ENCODE data around the gene ATP7B.
"Not testable (repeated sequence)": the region's sequence is repeated elsewhere in the genome, so short reads cannot be mapped to it uniquely, and the experiment has no call there.

Gene ATP7B

DNA sequence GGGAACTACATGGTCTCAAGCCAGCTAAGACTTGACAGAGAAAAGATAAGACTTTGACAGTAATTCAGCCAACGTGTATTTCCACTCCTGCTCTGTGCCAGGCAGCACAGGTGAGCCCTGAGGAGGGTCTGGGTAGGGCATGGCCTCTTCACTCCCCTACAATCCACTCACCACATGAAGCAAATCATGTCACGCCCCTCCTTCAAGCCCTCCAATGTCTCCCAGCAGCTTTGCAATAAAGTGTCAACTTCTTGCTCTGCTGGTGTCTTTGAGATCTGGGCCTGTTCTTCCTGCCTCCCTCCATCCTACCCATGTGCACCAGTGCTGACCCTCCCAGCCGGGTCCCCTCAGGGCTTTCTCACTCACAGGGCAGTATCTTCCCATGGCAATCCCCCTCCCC is 91.0 kb downstream of the ATP7B start:
- DNase-seq = no peak

GRCh38 chr13:51919531-51919930 is 91.7 kb downstream of the ATP7B start:
- DNase-seq = no peak

DNA sequence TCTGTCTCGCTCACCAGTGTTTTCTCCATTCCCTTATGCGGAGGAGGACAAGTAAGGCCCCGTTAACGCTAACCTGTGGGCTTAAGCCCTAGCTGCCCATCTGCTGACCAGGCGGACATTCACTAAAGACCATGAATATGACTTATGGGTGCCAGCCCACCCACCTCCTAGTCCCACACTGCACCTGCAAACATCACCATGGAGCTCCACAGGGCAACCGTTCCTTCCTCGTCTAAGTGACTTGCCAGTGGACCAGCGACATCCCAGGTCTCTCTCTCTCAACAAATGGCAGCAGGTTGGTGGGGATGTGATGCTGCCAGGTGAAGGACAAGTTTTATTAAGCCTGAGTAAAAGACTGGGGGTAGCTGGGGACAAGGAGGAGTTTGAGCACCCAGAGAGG is 94.3 kb downstream of the ATP7B start:
- DNase-seq = no peak

DNA sequence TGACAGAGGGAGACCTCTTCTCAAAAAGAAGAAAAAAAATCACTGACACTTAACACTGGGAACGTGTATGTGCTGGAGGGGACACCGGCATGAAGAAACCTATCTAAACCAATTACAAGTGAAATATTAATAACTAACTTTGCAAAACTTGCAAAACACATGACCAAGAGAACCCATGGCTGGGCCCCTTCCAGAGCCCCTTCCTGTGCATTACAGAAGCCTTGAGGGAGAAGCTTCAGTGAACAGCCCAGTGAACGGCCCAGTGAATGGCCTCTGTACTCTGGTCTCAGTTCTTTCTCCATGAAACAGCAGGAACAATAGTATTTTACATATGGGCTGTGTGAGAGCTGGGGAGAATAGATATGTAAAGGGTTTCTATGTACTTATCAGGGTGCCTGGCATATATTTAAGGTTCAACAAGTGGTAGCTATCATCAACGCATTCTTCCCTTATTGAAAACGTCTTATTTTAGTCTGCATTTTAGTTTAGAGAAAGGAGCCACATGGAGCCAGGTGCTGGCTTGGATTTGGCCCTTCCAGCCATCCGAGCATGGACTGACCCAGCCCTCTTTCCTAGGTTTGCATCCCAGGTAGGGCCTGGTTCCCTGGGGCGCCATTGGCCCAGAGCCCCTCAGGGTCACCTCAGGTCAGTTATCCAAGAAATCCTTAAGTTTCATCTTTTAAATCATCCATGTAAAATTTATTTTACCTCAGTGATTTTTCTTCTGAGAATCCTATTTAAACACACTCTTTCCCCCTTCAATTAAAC is 95.0 kb downstream of the ATP7B start:
- no peak for DNase-seq

- DNase-seq = no peak
Observed at GRCh38 chr13:51914137-51914493, 97.1 kb downstream of the ATP7B start.

DNA sequence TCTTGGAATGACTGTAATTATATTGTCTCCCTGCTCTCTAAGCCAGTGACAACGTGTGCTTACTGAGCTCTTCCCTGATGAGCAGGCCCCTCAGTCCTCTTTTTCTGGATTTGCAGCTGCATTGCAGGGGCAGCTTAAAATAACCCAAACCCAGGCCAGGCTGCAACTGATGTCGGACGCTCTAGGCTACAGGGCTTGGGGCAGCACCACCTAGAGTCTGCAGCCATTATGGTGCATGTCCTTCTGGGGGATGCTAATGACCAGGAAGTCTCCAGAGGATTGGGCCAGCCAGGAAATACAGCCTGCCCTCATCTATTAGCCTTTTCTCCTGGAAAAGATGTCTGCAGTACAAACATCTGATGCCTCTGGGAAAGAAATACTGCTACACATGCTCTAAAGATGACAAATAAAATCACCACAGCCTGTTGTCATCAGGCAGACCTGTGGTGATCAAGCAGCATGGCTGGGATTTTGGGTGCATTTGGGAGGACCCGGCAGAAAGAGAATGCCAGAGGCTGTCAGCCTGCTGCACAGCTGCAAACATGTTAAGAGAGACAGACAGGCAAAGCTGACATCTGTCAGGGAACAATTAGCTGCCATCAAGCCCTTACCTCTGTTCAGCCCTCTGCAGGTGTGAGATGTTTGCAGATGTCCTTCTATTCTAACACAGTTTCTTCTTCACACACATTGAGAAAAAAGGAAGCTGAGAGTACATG is 97.7 kb downstream of the ATP7B start:
- DNase-seq = no peak

GRCh38 chr13:51912511-51913225 is 98.6 kb downstream of the ATP7B start:
- no peak for DNase-seq

- no peak for DNase-seq
Observed at GRCh38 chr13:51912091-51912490, 99.2 kb downstream of the ATP7B start.

GRCh38 chr13:51910508-51910907 is 100.7 kb downstream of the ATP7B start:
- no peak for DNase-seq

DNA sequence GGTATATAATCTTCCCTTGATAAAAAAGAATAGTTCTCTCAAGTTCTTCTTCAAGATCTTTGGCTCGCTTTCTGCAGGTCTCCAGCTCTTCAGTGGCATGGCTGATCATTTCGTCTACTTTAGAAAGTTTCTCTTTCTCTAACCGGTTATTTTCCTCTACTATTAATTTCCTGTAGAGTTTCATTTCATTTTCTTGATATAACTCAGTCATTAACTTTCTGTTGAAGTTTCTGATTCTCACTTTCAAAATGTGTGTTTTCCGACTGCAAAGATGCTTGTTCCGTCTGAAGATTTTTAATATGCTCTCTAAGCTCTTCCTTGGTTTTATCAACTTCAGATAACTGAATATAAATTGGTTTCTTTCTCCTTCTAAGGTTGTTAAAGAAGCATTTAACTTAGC is 102.0 kb downstream of the ATP7B start:
- DNase-seq = not testable (repeated sequence)

DNA sequence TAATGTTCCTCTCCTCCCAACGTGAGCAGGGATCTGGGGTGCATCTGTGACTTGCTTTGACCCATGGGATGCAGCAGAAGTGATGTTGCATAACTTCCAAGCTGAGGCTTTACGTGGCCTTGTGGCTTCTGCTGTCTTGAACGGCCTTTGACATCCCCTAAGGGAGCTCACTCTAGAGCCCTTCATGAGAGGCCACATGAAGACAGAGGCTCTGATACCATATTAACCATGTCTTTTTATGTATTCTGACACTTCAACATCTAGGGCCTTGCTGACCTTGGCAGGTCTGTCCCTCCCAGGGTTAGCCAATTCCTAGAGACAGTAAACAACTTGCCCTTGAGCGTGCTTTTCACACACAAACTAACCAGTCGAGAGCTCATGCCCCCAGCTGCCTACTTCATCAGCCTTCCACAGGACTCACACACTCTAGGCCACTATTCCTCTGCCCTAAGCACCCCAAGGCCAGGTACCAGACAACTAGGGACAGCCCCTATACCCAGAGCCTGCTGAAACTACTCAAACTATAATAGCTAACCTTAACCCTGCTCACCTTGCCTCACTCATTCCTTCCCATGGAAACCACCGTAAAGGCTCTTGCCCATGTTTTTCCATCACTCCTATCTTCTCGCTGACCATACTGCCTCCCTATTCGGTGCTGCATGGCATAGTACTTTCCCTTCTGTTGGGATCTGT is 104.1 kb downstream of the ATP7B start:
- DNase-seq = no peak

DNA sequence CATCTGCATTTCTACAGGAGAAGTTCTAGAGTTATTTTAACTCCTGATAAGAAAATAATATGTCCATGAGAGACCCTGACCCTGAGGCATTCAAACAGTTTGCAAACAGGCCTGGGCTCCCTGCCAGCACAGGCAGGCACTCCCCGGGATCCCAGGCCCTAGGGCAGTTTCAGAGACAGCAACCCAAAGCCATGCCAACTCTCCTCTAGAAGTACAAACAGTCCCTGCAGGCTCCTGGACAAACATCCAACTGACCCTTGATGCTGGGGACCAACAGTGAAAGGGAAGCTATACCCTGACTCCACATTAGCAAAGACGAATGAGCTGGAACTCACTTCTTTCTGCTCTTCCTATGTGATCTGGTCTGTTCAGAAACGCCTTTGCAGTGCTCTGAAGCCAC is 104.7 kb downstream of the ATP7B start:
- no peak for DNase-seq

GRCh38 chr13:51905787-51906186 is 105.5 kb downstream of the ATP7B start:
- DNase-seq = no peak

- no peak for DNase-seq
Observed at GRCh38 chr13:51902776-51903175, 108.5 kb downstream of the ATP7B start.

- DNase-seq = no peak
Observed at GRCh38 chr13:51900471-51900870, 110.8 kb downstream of the ATP7B start.

DNA sequence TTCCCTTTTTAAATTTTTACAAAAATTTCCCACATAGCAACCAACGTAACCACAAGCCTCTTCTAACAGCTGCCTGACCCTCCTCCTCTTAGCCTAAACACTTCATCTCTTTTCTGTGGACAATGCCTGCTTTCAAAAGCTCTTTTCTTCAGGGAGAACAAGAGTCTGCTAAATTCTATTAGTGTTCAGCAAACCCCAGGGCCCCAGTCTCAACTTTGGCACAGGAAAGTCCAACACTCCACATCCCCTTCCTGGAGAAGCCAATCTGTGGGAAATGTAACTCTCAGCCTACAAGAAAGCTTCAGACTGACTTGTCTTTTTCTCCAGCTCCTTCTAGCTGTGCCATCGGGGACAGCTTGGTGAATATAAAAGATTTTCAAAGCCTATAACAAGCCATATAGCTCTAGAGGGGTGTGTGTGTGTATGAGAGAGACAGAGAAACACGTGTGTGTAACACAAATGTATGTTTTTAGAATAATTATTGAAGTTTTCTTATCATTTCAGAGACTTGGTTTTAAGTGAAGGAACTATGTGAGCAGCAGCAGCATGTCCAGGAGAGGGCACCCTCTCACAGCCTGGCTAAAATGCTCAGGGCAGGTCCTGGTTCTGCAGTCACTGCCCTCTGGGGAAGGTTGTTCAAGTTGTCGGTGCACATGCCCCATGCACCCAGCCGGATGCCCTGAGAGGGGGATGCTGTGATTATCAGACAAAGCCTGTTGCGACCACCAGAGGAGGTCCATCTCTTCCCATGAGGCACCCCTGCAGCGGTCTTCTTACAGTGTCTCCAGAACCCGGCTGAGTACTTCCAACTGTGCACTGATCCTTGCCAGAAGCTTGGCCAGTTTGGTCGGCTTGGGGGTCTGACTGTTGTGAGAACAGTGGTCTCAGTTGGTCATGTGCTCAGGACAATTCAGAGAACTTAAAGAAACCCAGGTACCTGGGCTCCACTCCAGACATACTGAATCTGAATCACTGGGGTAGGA is 115.1 kb downstream of the ATP7B start:
- peak; percentile 51 for DNase-seq

- no peak for DNase-seq
Observed at GRCh38 chr13:51894239-51894638, 117.0 kb downstream of the ATP7B start.

- no peak for DNase-seq
Observed at GRCh38 chr13:51892657-51893056, 118.6 kb downstream of the ATP7B start.

GRCh38 chr13:51887468-51887867 is 123.8 kb downstream of the ATP7B start:
- no peak for DNase-seq

- DNase-seq = no peak
Observed at GRCh38 chr13:51885651-51886050, 125.6 kb downstream of the ATP7B start.

DNA sequence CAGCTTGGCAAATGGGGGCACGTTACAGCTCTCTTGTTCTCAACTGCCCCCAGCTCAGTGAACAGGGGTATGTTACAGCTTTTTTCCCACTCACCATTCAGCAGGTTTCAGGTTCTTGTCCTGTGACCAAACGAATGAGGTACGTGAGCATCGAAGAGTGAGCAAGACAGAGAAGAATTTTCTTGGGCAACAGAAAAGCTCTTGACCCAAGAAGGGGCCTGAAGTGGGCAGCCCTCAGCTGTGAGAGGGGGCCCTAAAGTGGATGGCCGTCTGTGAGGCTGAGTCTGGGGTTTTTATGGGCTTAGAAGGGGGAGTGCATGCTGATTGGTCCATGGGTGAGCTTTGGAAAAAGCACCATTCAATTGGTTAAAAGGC is 128.0 kb downstream of the ATP7B start:
- DNase-seq = no peak

All from CD4-positive, alpha-beta T cell treated with Interleukin-12 subunit alpha and Interleukin-12 subunit beta, for 1 hour (primary cell).